HepG2 (cell line): ENCODE results near the gene KLRC4. TPM values are rescaled to one million over a fixed set of nuclear protein-coding genes. Genes with fewer than 3 reads are reported as not detected.

ENCODE experiments used
- ATF2 ChIP-seq: sonication (generic); formaldehyde crosslinking; IDR thresholded peaks from 2 replicates; pipeline ENCODE4 v1.4.0; 2020; ENCODE audit warnings: missing genetic modification reagents
- KLF9 ChIP-seq: IDR thresholded peaks from 2 replicates; pipeline ENCODE4 v1.6.1; 2016; ENCODE audit warnings: low read depth
- SRSF1 ChIP-seq: fragments of 200-400 bp; formaldehyde crosslinking; optimal IDR thresholded peaks from 2 replicates; pipeline ENCODE3; 2017; ENCODE audit warnings: mild to moderate bottlenecking, low read depth, low read length, moderate library complexity
- TBL1XR1 ChIP-seq: fragments of 150-350 bp; IDR thresholded peaks from 2 replicates; pipeline ENCODE4 v1.6.1; 2014; ENCODE audit warnings: borderline replicate concordance, low read length; ENCODE audit not compliant: partially characterized antibody
- THRA ChIP-seq: sonication (generic); formaldehyde crosslinking; IDR thresholded peaks from 2 replicates; pipeline ENCODE4 v1.4.0; 2020; ENCODE audit warnings: missing genetic modification reagents, borderline replicate concordance
- ZBTB37 ChIP-seq: sonication (generic); formaldehyde crosslinking; IDR thresholded peaks from 2 replicates; pipeline ENCODE4 v1.4.0; 2020; ENCODE audit warnings: mild to moderate bottlenecking, missing genetic modification reagents
- ZFYVE20 ChIP-seq: sonication (generic); formaldehyde crosslinking; IDR thresholded peaks from 2 replicates; pipeline ENCODE4 v1.8.0; 2023; ENCODE audit warnings: low read depth, mild to moderate bottlenecking, moderate library complexity, missing genetic modification reagents, borderline replicate concordance
- ZNF142 ChIP-seq: sonication (generic); formaldehyde crosslinking; IDR thresholded peaks from 2 replicates; pipeline ENCODE4 v1.4.0; 2020; ENCODE audit warnings: missing genetic modification reagents
- ZNF317 ChIP-seq: sonication (generic); formaldehyde crosslinking; IDR thresholded peaks from 2 replicates; pipeline ENCODE4 v1.5.0; 2020; ENCODE audit warnings: mild to moderate bottlenecking, missing genetic modification reagents
- ZNF567 ChIP-seq: sonication (generic); formaldehyde crosslinking; IDR thresholded peaks from 2 replicates; pipeline ENCODE4 v1.8.1; 2023; ENCODE audit warnings: mild to moderate bottlenecking, missing genetic modification reagents, borderline replicate concordance
- ZNF605 ChIP-seq: sonication (generic); formaldehyde crosslinking; IDR thresholded peaks from 2 replicates; pipeline ENCODE4 v1.8.0; 2022; ENCODE audit warnings: mild to moderate bottlenecking, missing genetic modification reagents
- ZNF609 ChIP-seq: sonication (generic); formaldehyde crosslinking; IDR thresholded peaks from 2 replicates; pipeline ENCODE4 v1.4.0; 2020; ENCODE audit warnings: mild to moderate bottlenecking, missing genetic modification reagents, borderline replicate concordance
- ZSCAN30 ChIP-seq: sonication (generic); formaldehyde crosslinking; IDR thresholded peaks from 2 replicates; pipeline ENCODE4 v1.5.0; 2020; ENCODE audit warnings: mild to moderate bottlenecking, missing genetic modification reagents
- polyA plus RNA-seq, 8 experiments: library from polyadenylated mRNA; depleted of rRNA in 3 of 8; stranded (reverse) in 7 of 8; unstranded in 1 of 8; fragments of >200 nt; fragmentation: Illumina TruSeq in 4 of 8; extraction: Trizol in 4 of 8; gene quantifications; 2 replicates each; pipeline versions ENCODE4 v1.2.1 to v1.2.3, GENCODE V29; 2011 to 2016; ENCODE audit warnings: low read depth in 4 of 8, missing spikeins in 1 of 8, mixed read lengths in 1 of 8; ENCODE audit not compliant: insufficient read depth in 1 of 8
- total RNA-seq, 5 experiments: library from RNA; depleted of rRNA; stranded (reverse); fragments of >200 nt; fragmentation: Illumina TruSeq; extraction: Trizol; gene quantifications; 2 replicates each; pipeline ENCODE4 v1.2.3, GENCODE V29; 2016; ENCODE audit warnings: low read depth in 1 of 5

KLRC4 gene
- total and polyA plus RNA-seq, 2 of the 13 experiments (the other 11 are each of a cell fraction or from before 2014, with no cell fraction given) = 0.09 TPM; not detected in 1

- no peak for TF ChIP-seq ZNF142 (CRISPR knock-in tag)
- TF ChIP-seq KLF9 = no peak
- no peak for TF ChIP-seq ZNF567 (CRISPR knock-in tag)
- no peak for TF ChIP-seq SRSF1
- TF ChIP-seq ATF2 (CRISPR knock-in tag) = no peak
- TF ChIP-seq ZSCAN30 (CRISPR knock-in tag) = no peak
- TF ChIP-seq ZNF609 (CRISPR knock-in tag) = no peak
- no peak for TF ChIP-seq ZBTB37
- TF ChIP-seq ZNF317 = no peak
- no peak for TF ChIP-seq ZFYVE20
- no peak for TF ChIP-seq THRA
- no peak for TF ChIP-seq ZNF605 (CRISPR knock-in tag)
- no peak for TF ChIP-seq TBL1XR1
Measured at GRCh38 chr12:10395390-10395998, 14.1 kb downstream of the KLRC4 start (continued).
